GM19452 (cell line): Measurements from ENCODE around the gene KRTAP21-2.
"Not testable (repeated sequence)": the region's sequence is repeated elsewhere in the genome, so short reads cannot be mapped to it uniquely, and the experiment has no call there.

Source experiments
- ATAC-seq: cut with Tn5 transposase; IDR thresholded peaks from one replicate; pipeline ENCODE4 v1.9.1; 2021; ENCODE audit not compliant: unreplicated experiment

The KRTAP21-2 gene

GRCh38 chr21:30747159-30747558 is at the start of gene KRTAP21-2:
KRTAP21-2 (minus strand) TSS chr21:30747259; CDS start chr21:30747202, 57 bp downstream.
- ATAC-seq, result no peak

- no peak for ATAC-seq
Observed at GRCh38 chr21:30793581-30794314, 46.7 kb upstream of the KRTAP21-2 start.

GRCh38 chr21:30779249-30779648 is 32.2 kb upstream of the KRTAP21-2 start:
- ATAC-seq, result no peak

- no peak for ATAC-seq
Observed at GRCh38 chr21:30769724-30770431, 22.8 kb upstream of the KRTAP21-2 start.

DNA sequence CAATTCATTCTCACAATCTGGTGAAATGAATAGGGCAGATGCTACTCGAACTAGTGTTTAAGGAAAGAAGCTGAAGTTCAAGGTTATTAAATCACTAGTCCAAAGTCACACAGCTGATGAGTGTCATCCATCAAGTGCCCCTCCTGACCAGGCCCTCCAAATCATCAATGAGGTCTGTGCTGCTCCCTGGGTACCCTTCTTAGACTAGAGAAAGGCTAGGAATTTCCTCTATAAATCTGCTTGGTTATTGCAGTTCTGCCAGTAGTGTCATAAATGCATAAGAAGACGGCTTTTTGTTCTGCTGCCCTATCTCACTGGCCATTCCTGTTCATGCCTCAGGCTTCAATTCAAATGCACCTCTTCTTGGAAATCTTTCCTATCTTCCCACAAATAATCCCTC is 13.7 kb upstream of the KRTAP21-2 start:
- ATAC-seq, result no peak

DNA sequence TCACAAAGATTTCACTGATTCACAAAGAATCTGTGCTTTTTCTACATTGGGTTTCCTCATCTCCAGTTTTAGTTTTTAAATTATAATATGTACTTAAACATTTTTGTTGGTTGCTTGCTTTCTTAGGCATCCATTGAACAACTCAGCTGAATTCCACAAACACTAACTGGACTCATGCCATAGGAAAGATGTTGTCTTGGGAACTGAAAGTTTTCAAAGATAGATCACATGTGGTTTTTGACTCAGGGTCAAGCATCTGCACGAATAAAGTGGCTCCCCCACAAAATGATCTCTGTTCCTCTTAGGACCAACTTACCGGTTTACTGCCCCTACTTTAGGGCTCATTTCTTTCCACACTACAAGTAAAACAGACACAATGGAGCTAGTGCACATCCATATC is 11.2 kb upstream of the KRTAP21-2 start:
- ATAC-seq, result no peak

DNA sequence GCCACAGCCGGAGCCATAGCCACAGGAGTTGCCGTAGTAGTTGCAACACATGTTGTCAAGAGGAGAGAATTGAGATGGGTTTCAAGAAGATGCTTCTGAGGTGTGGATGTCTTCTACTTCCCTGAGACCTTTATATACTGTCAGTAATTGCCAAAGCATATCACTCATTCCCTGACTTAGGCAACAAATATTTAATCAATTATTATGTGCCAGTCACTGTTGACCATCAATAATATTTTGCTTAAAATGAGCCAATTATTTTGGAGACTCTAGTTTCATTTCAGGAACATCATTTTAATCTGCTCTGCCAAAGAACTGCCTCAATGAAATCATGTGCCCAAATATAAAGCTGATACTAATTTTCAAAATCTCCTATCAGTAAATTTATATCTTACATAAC is 8.3 kb upstream of the KRTAP21-2 start, which contains the start of gene KRTAP21-1:
KRTAP21-1 (minus strand) TSS at position 101 of the 400 bp plus-strand sequence; CDS start at position 51, 50 bp downstream.
- ATAC-seq, result not testable (repeated sequence)

GRCh38 chr21:30740462-30740861 is 6.6 kb downstream of the KRTAP21-2 start:
- no peak for ATAC-seq

DNA sequence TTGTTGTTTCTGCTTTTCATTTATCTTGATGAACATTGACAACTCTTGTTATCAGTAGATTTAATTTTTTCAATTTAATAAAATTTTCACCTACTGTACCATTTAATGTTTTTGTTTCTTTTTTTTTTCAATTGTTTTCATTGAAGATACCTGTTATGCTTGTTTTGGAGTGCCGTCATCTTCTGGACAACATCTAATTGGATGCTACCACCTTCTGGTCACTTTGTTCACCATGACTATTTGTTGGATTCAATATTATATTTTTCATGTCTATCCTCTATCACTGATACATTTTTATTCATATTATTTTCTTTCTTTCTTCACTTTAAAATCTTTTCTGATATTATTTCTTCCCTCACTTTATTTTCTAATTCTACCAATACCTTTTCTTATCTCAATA is 14.0 kb downstream of the KRTAP21-2 start:
- ATAC-seq, result no peak

DNA sequence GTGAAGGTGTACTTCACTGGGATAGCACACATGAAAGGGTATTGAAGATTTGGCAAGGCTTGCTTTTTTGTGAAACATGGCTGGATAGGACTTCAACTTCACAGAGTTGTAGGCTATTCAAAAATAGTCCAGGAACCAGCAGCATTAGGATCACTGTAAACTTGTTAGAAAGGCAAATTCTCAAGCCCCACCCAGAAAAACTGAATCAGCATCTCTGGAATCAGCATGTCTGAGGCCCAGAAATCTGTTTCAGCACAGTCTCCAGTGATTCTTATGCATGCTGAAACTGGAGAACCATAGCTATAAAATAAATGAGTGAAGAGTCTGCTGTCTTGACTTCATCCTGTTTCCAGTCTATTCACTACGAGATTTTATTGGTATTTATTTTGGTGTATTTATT is 20.3 kb downstream of the KRTAP21-2 start:
- no peak for ATAC-seq

GRCh38 chr21:30719401-30719800 is 27.7 kb downstream of the KRTAP21-2 start:
- no peak for ATAC-seq

DNA sequence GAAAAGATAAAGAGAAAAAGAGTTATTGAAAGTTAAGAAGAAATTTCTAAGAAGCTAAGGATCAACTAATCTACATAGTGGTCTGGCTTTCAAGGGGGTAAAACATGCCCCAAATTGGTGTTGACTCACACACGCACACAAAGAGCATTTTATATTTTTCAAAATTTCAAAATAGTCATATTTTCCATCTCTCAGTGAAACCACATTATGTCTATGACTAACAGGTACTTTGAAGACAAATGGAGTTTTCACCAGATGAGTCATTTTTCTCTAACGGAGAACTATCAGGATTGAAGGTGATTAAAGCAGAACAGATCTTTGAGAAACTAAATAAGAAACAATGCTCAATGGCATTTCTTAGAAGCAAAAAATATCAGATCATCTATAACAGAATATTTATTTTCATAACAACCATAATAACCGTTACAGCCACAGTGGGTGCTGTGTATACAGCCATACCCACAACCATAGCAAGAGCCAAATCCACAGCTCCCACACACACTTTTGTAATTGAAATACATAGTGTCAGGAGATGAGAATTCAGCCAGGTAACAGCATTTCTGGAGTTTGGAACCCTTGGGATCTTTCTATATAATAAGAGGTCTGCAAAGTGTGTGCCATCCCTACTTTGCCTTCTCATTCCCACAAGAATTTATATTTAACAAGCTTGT is 28.7 kb downstream of the KRTAP21-2 start, which contains the start of gene KRTAP21-3:
KRTAP21-3 (minus strand) TSS at position 539 of the 671 bp plus-strand sequence; CDS start at position 521, 18 bp downstream.
- no peak for ATAC-seq

GRCh38 chr21:30717105-30717504 is 30.0 kb downstream of the KRTAP21-2 start:
- no peak for ATAC-seq

GRCh38 chr21:30714946-30715345 is 32.1 kb downstream of the KRTAP21-2 start:
- ATAC-seq, result no peak

GRCh38 chr21:30714456-30714855 is 32.6 kb downstream of the KRTAP21-2 start:
- no peak for ATAC-seq

DNA sequence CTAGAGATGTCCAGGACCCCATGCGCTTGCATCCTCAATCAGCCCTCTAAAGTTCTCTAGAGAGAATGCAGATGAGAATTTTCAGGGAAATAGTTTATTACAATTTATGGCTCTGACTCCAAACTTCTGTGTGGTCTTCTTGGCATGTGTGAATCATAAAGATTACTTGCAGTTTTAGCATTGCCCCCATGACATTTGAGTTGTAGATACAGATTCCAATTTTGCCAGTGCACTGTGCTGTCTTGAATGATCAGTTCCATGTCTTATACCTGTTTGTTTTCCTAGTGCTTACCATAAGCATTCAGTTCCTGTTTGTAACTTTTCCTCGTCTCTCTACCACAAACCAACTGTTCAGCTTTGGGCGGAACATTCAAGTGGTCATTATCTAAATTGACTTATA is 33.3 kb downstream of the KRTAP21-2 start:
- no peak for ATAC-seq

- ATAC-seq, result no peak
Observed at GRCh38 chr21:30710499-30710898, 36.6 kb downstream of the KRTAP21-2 start.

DNA sequence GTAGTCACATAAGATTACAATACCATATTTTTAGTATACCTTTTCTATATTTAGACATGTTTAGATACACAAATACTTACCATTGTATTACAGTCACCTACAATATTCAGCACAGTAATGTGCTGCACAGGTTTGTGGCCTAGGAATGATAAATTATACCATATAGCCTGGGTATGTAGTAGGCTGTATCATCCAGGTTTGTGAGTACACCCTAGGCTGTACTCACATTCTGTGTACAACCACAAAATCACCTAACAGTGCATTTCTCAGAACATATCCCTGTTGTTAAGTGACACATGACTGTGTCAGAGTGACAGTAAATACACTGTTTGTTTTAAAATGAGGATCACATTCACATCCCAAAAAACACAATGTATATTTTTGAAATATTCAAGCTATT is 39.6 kb downstream of the KRTAP21-2 start:
- no peak for ATAC-seq
